Caco-2 (cell line): ENCODE results near the gene RRAD. TPM values are rescaled to one million over a fixed set of nuclear protein-coding genes. Genes with fewer than 3 reads are reported as not detected.

Experiments used
- BruUV-seq: library from RNA; stranded (reverse); fragments of 400-500 nt; replicated peaks from 2 replicates; lab custom pipeline; 2021; lab: Mats Ljungman, UMichigan
- CTCF ChIA-PET: fragments of 300-600 bp; sonication (Branson Sonifier 250); formaldehyde crosslinking; loops from one replicate; lab custom pipeline; 2022; ENCODE audit warnings: antibody characterized with exemption; lab: Charles Lee
- POLR2A ChIA-PET: fragments of 300-600 bp; sonication (Branson Sonifier 250); formaldehyde crosslinking; loops from one replicate; lab custom pipeline; 2022; ENCODE audit warnings: antibody characterized with exemption; lab: Charles Lee
- DNase-seq, 2 experiments: peaks; one replicate each; pipeline versions ENCODE4 v3.0.0 to v3.0.0-alpha.2; 2020 to 2022
- H3K27me3 ChIP-seq: replicated peaks from 2 replicates; pipeline ENCODE4 v1.6.0; 2011; ENCODE audit warnings: low read length; ENCODE audit not compliant: control insufficient read depth, insufficient read depth
- H3K36me3 ChIP-seq: 2 replicates; pipeline ENCODE4 v1.5.1; 2011; ENCODE audit warnings: low read length; ENCODE audit not compliant: control insufficient read depth, insufficient read depth
- H3K4me1 ChIP-seq: fragments of 250-450 bp; sonication (Bioruptor Pico); 2 replicates; pipeline ENCODE4 v1.5.1; 2020; ENCODE audit warnings: mild to moderate bottlenecking
- H3K4me3 ChIP-seq: 2 replicates; pipeline ENCODE4 v1.5.1; 2011; ENCODE audit warnings: low read depth, mild to moderate bottlenecking, control low read depth, low read length
- H3K9me3 ChIP-seq: fragments of 250-450 bp; sonication (Bioruptor Pico); 2 replicates; pipeline ENCODE4 v1.5.1; 2020; ENCODE audit warnings: mild to moderate bottlenecking, moderate library complexity
- H3K27ac Mint-ChIP-seq: one replicate; pipeline ENCODE4 v1.8.0; 2022; ENCODE audit warnings: mixed read lengths; ENCODE audit not compliant: unreplicated experiment
- H3K27me3 Mint-ChIP-seq: one replicate; pipeline ENCODE4 v1.8.0; 2022; ENCODE audit warnings: mixed read lengths; ENCODE audit not compliant: insufficient read depth, unreplicated experiment
- H3K36me3 Mint-ChIP-seq: one replicate; pipeline ENCODE4 v1.8.0; 2022; ENCODE audit warnings: mild to moderate bottlenecking, mixed read lengths; ENCODE audit not compliant: insufficient read depth, unreplicated experiment
- H3K4me1 Mint-ChIP-seq: one replicate; pipeline ENCODE4 v1.8.0; 2022; ENCODE audit warnings: low read depth, mixed read lengths; ENCODE audit not compliant: unreplicated experiment
- H3K4me3 Mint-ChIP-seq: one replicate; pipeline ENCODE4 v1.8.0; 2022; ENCODE audit warnings: mild to moderate bottlenecking, moderate library complexity, mixed read lengths; ENCODE audit not compliant: unreplicated experiment
- H3K9me3 Mint-ChIP-seq: one replicate; pipeline ENCODE4 v1.8.0; 2022; ENCODE audit warnings: mixed read lengths; ENCODE audit not compliant: unreplicated experiment
- CTCF ChIP-seq, 2 experiments: fragments of 200-600 bp in 1 of 2; IDR thresholded peaks; 1 replicate in 1 of 2; 2 replicates in 1 of 2; pipeline versions ENCODE4 v1.5.1 to v1.8.0; 2011 to 2022; ENCODE audit warnings: antibody characterized with exemption in 1 of 2, control low read depth in 1 of 2, inconsistent platforms in 1 of 2, low read depth in 1 of 2, low read length in 1 of 2, mild to moderate bottlenecking in 1 of 2, moderate library complexity in 1 of 2; ENCODE audit not compliant: insufficient read depth in 1 of 2, severe bottlenecking in 1 of 2, unreplicated experiment in 1 of 2
- intact Hi-C: fragments of 100-400 bp; cut with micrococcal nuclease; formaldehyde crosslinking; loops from one replicate; pipeline ENCODE4 v1.10.0; 2022; ENCODE audit not compliant: unreplicated experiment
- total RNA-seq: library from RNA; stranded (reverse); gene quantifications from 2 replicates; pipeline ENCODE4 v1.2.3, GENCODE V29; 2022

RRAD gene
- total RNA-seq, 1 experiment from 2014 or later: 1.1 TPM

- Mint-ChIP-seq H3K9me3 (no peaks in the 10 kb centered on the region), H3K4me3 (peak overlapping the region; percentile 89), H3K27me3 (no peaks in the 10 kb centered on the region), H3K36me3 (peaks cover 27% of the 10 kb centered on the region), H3K4me1 (peaks cover 22% of the 10 kb centered on the region), H3K27ac (no peak overlapping the region)
- BruUV-seq: no TSS peak
- POLR2A ChIA-PET: interaction anchor here (0.6 to 1.9 kb wide), 6 partner anchors 10 to 799 kb away, joined by 3 to 16 read pairs (median 4); partner anchors contain the start of gene NAE1
- CTCF ChIA-PET: interaction anchor here (0.7 to 3.8 kb wide), 14 partner anchors 8 to 366 kb away, joined by 3 to 45 read pairs (median 4); partner anchors contain the start of genes FHOD1 and NAE1
- Histone ChIP-seq H3K4me1 (peaks cover 27% of the 10 kb centered on the region), H3K9me3 (no peaks in the 10 kb centered on the region), H3K36me3 (peaks cover 5% of the 10 kb centered on the region), H3K4me3 (peak overlapping the region; percentile 95), H3K27me3 (no peaks in the 10 kb centered on the region)
- no peak for TF ChIP-seq CTCF (IDR thresholded peaks at IDR 0.05; ENCODE audit: insufficient read depth in 1 of 2, low read depth in 1 of 2, low read length in 1 of 2, severe bottlenecking in 1 of 2, unreplicated experiment in 1 of 2)
- no peak for DNase-seq
- intact Hi-C loops: no loop called here
These were observed 44.3 kb downstream of the RRAD start for GRCh38 chr16:66881014-66881417.

GRCh38 chr16:66880288-66881013 lies 44.9 kb downstream of the RRAD start, which contains the start of gene PDP2:
TSS of gene PDP2 (plus strand) at chr16:66880515. CDS start at chr16:66884285, 3,770 bp downstream.
- Mint-ChIP-seq H3K4me3 (peak within 1 kb of the TSS; percentile 89), H3K27me3 (no peaks in the 10 kb centered on the region), H3K9me3 (no peaks in the 10 kb centered on the region), H3K36me3 (peaks cover 22% of the 10 kb centered on the region), H3K27ac (peak within 1 kb of the TSS; percentile 81), H3K4me1 (peaks cover 16% of the 10 kb centered on the region)
- Histone ChIP-seq H3K9me3 (no peaks in the 10 kb centered on the region), H3K27me3 (no peaks in the 10 kb centered on the region), H3K36me3 (peaks cover 5% of the 10 kb centered on the region), H3K4me3 (peak within 1 kb of the TSS; percentile 95), H3K4me1 (peaks cover 23% of the 10 kb centered on the region)
- BruUV-seq: TSS peak; percentile 37
- intact Hi-C loops: no loop called here
- DNase-seq: peak; percentile 99
- no peak for TF ChIP-seq CTCF (IDR thresholded peaks at IDR 0.05; ENCODE audit: insufficient read depth in 1 of 2, low read depth in 1 of 2, low read length in 1 of 2, severe bottlenecking in 1 of 2, unreplicated experiment in 1 of 2)
- CTCF ChIA-PET: interaction anchor here (0.7 to 3.8 kb wide), 13 partner anchors 7 to 367 kb away, joined by 3 to 45 read pairs (median 4); partner anchors contain the start of genes FHOD1 and NAE1
- POLR2A ChIA-PET: interaction anchor here (0.6 to 1.9 kb wide), 7 partner anchors 10 to 800 kb away, joined by 3 to 16 read pairs (median 4); partner anchors contain the start of gene NAE1

- Histone ChIP-seq H3K4me3 (no peak overlapping the region), H3K4me1 (peaks cover 16% of the 10 kb centered on the region), H3K27me3 (no peaks in the 10 kb centered on the region; the same call in 1 of the 2 replicates), H3K9me3 (no peaks in the 10 kb centered on the region), H3K36me3 (no peaks in the 10 kb centered on the region)
- intact Hi-C loops: loop anchor here (10.0 kb wide), 1 partner anchor 153 kb away; no protein-coding TSS in a partner anchor
- ChIA-PET CTCF (no interaction called here), POLR2A (no interaction called here)
- Mint-ChIP-seq H3K27me3 (no peaks in the 10 kb centered on the region), H3K4me1 (peaks cover 20% of the 10 kb centered on the region), H3K4me3 (no peak overlapping the region), H3K36me3 (peaks cover 11% of the 10 kb centered on the region), H3K9me3 (no peaks in the 10 kb centered on the region), H3K27ac (no peak overlapping the region)
- BruUV-seq: no TSS peak
- no peak for DNase-seq
- TF ChIP-seq CTCF (IDR thresholded peaks at IDR 0.05; ENCODE audit: insufficient read depth in 1 of 2, low read depth in 1 of 2, low read length in 1 of 2, severe bottlenecking in 1 of 2, unreplicated experiment in 1 of 2): no peak
These were observed 47.3 kb downstream of the RRAD start for GRCh38 chr16:66878067-66878466.
